Spinal cord (tissue), 10 donors: ENCODE data around the gene TENM3. TPM values are rescaled to one million over a fixed set of nuclear protein-coding genes. Genes with fewer than 3 reads are reported as not detected.

ENCODE experiments used
- DNase-seq, 6 donors: peaks; one replicate each; pipeline versions ENCODE4 v3.0.0 to v3.0.0-alpha.2; 2013 to 2015; ENCODE audit warnings: low spot score in 6 of 6, low read depth in 4 of 6
- H3K27ac ChIP-seq: one replicate; pipeline ENCODE4 v1.5.1; 2013; ENCODE audit warnings: low read depth, low read length, control low read depth
- H3K27me3 ChIP-seq: one replicate; pipeline ENCODE4 v1.6.1; 2013; ENCODE audit warnings: low read length; ENCODE audit not compliant: control insufficient read depth, insufficient read depth
- H3K36me3 ChIP-seq: one replicate; pipeline ENCODE4 v1.6.1; 2013; ENCODE audit warnings: low read length; ENCODE audit not compliant: control insufficient read depth, insufficient read depth
- H3K4me1 ChIP-seq: one replicate; pipeline ENCODE4 v1.6.1; 2013; ENCODE audit warnings: low read length; ENCODE audit not compliant: control insufficient read depth, insufficient read depth
- H3K4me3 ChIP-seq: one replicate; pipeline ENCODE4 v1.5.1; 2013; ENCODE audit warnings: low read depth, low read length, control low read depth
- H3K9me3 ChIP-seq: one replicate; pipeline ENCODE4 v1.6.1; 2013; ENCODE audit warnings: low read length; ENCODE audit not compliant: control insufficient read depth, insufficient read depth
- WGBS: methylation state at CpG from one replicate; pipeline ENCODE4 v1.1.5; 2013; ENCODE audit warnings: missing lambda C conversion rate; ENCODE audit not compliant: insufficient coverage; 5-methylcytosine and 5-hydroxymethylcytosine counted together
- polyA plus RNA-seq, 2 donors: library from polyadenylated mRNA; unstranded; fragments of 120-200 nt; gene quantifications; one replicate each; pipeline ENCODE4 v1.2.1, GENCODE V29; 2013; ENCODE audit not compliant: insufficient read length in 2 of 2
- small RNA-seq: library from RNA; depleted of rRNA; stranded (forward); fragments of <200 nt; gene quantifications from one replicate; pipeline ENCODE3, GENCODE V24; 2014; ENCODE audit warnings: low replicate concordance
- total RNA-seq, 2 donors: library from RNA; depleted of rRNA in 1 of 2; stranded (reverse); fragments of 120-200 nt in 1 of 2; fragments of >200 nt in 1 of 2; gene quantifications; one replicate each; pipeline versions ENCODE4 v1.2.3 to v1.2.4, GENCODE V29; 2013 to 2014
- donor health status: healthy.

The TENM3 gene
- total and polyA plus RNA-seq, 4 donors = 25.8 to 57.5 (median 38.7) TPM

DNA sequence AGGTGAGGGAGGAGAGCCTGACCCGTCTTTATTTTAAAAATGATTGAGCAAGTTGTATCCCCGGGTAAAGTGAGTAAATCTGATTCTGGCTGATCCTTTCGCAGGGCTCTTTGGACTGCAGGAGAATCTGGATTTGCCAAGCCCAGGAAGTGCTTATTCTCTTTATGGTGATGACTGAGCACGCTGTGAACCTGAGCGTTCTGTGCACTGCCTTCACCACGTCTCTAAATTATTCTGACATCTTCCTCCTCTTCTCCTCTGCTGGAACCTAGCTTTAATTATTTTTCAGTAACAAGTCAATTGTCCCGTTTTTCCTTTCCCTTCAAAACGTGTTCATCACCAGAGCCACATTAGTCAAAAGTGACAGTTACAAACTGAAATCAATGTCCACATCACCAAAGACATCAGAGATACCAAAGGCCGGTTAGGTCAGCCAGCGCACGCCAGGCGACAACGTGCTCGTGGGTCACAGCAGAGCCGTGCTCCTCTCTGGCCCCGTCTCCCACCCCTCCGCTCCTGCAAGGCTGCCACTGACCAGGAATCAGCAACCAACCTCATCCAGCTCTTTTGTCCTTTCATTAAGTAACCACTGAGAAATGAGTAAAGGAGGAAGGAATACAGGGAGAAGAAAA is 599.7 kb downstream of the TENM3 start:
- Histone ChIP-seq H3K4me3 (no peak overlapping the region), H3K9me3 (no peaks in the 10 kb centered on the region), H3K4me1 (no peaks in the 10 kb centered on the region), H3K27me3 (no peaks in the 10 kb centered on the region), H3K36me3 (no peaks in the 10 kb centered on the region), H3K27ac (no peak overlapping the region)
- WGBS = 58% methylated on average over 7 of the region's 17 CpGs
- no peak for DNase-seq

DNA sequence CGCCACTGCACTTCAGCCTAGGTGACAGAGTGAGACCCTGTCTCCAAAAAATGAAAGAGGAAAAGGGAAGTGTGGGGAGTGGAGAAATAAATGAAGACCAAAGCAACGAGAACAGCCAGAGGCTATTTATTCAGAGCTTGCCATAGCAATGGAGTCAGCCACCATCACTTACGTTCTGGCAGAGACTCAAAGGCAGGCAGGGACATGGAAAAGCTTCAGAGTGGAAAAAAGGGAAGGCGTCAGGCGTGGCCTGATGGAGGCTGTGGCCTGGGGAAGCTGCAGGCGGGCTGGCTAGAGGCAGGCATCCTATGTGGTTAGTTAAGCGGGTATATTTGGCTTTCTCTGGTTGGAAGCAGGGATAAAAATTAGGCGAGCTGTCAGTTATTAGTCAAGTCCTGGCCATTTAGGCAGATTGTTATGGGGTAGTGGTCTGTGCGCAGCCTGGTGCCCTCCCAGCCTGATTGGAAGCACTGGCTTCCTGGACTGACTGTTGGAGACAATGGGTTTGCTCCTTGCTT is 600.7 kb downstream of the TENM3 start:
- no peaks in the 10 kb centered on the region for H3K4me1 ChIP-seq
- H3K36me3 ChIP-seq = no peaks in the 10 kb centered on the region
- peak in 2 of 6 donors; percentile 18 to 53 for DNase-seq
- WGBS = 71% methylated on average over 9 of the region's 9 CpGs
- H3K27me3 ChIP-seq = no peaks in the 10 kb centered on the region
- H3K4me3 ChIP-seq = no peak overlapping the region
- no peak overlapping the region for H3K27ac ChIP-seq
- no peaks in the 10 kb centered on the region for H3K9me3 ChIP-seq

DNA sequence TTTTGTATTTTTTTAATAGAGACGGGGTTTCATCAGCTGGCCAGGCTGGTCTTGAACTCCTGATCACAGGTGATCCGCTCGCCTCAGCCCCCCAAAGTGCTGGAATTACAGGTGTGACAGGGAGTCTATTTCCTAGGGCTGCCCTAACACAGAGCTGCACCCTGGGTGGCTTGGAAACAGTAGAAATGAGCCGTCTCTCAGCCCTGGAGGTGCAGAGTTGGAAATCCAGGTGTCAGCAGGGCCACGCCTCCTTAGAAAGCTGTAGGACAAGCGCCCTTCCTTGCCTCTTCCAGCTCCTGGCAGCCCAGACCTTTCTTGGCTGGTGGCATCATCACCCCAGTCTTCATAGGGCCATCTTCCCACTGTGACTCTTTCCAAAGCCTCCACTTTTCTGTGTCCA is 602.4 kb downstream of the TENM3 start:
- no peak for DNase-seq
- H3K9me3 ChIP-seq = no peaks in the 10 kb centered on the region
- no peaks in the 10 kb centered on the region for H3K27me3 ChIP-seq
- H3K27ac ChIP-seq = no peak overlapping the region
- no peak overlapping the region for H3K4me3 ChIP-seq
- no peaks in the 10 kb centered on the region for H3K36me3 ChIP-seq
- WGBS = 96% methylated on average over 6 of the region's 6 CpGs
- no peaks in the 10 kb centered on the region for H3K4me1 ChIP-seq

DNA sequence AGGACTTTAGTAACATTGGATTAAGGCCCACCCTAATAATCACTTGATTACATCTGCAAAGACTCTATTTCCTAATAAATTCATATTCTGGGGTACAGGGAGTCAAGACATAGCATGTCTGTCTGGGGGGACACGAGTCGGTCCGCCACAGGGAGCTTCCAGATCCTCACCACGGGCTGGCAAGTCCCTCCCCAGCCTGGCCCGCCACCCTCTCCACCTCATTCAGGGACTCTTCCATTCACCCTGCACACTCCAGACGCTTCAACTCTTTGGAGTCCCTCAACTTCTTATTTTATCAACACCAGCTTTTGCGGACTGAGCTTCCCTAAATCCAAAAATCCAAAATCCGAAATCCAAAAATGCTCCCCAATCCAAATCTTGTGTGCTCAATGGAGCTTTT is 602.8 kb downstream of the TENM3 start:
- WGBS = 95% methylated on average over 8 of the region's 8 CpGs
- no peaks in the 10 kb centered on the region for H3K27me3 ChIP-seq
- DNase-seq = no peak
- no peaks in the 10 kb centered on the region for H3K36me3 ChIP-seq
- H3K9me3 ChIP-seq = no peaks in the 10 kb centered on the region
- H3K4me3 ChIP-seq = no peak overlapping the region
- no peaks in the 10 kb centered on the region for H3K4me1 ChIP-seq
- H3K27ac ChIP-seq = no peak overlapping the region

GRCh38 chr4:182847576-182848450 is 604.6 kb downstream of the TENM3 start:
- Histone ChIP-seq H3K36me3 (no peaks in the 10 kb centered on the region), H3K4me3 (no peak overlapping the region), H3K4me1 (no peaks in the 10 kb centered on the region), H3K27me3 (no peaks in the 10 kb centered on the region), H3K9me3 (no peaks in the 10 kb centered on the region), H3K27ac (no peak overlapping the region)
- WGBS = 92% methylated on average over 24 of the region's 27 CpGs
- DNase-seq = no peak

- no peak for DNase-seq
- 94% methylated on average over 4 of the region's 6 CpGs for WGBS
- H3K27me3 ChIP-seq = peaks cover 2% of the 10 kb centered on the region
Measured at GRCh38 chr4:182848685-182849084, 605.5 kb downstream of the TENM3 start.

More at GRCh38 chr4:182848685-182849084, 605.5 kb downstream of the TENM3 start:
- Histone ChIP-seq H3K4me3 (no peak overlapping the region), H3K27ac (no peak overlapping the region), H3K36me3 (no peaks in the 10 kb centered on the region), H3K9me3 (no peaks in the 10 kb centered on the region), H3K4me1 (no peaks in the 10 kb centered on the region)

Small RNA genes within 50 kb of the gene (small RNA-seq; reads per million reads assigned to genes)
- gene RN7SKP67 (not detected), gene RNU2-34P (0.08 reads per million)
